ENCODE measurements around the gene KIF6.

- no peak for TF ChIP-seq CTCF (IDR thresholded peaks at IDR 0.05; ENCODE audit: insufficient read depth, low read length, poor library complexity, severe bottlenecking)
- TF ChIP-seq EZH2phosphoT487 (conservative IDR thresholded peaks at IDR 0.05; ENCODE audit: low read length), result no peak
These were observed 8.5 kb upstream of the KIF6 start for GRCh38 chr6:39733704-39734103.
